Activated CD4-positive, alpha-beta T cell treated with anti-CD3 and anti-CD28 coated beads for 24 hours (primary cell): ENCODE measurements around the gene MGAT5B.
A peak's percentile ranks its signal among the peaks of the same experiment; 100 is the strongest.
"Not testable (repeated sequence)": the region's sequence is repeated elsewhere in the genome, so short reads cannot be mapped to it uniquely, and the experiment has no call there.

ENCODE experiments used
- DNase-seq, 2 donors: peaks; one replicate each; pipeline ENCODE4 v3.0.0-alpha.2; 2020; ENCODE audit warnings: low read depth in 2 of 2

The MGAT5B gene

GRCh38 chr17:76848670-76849069 is 19.5 kb upstream of the MGAT5B start:
- DNase-seq = no peak

- DNase-seq = not testable (repeated sequence)
Measured at GRCh38 chr17:76849160-76849559, 19.0 kb upstream of the MGAT5B start.

GRCh38 chr17:76852843-76853242 is 15.4 kb upstream of the MGAT5B start:
- no peak for DNase-seq

- DNase-seq = no peak
Measured at GRCh38 chr17:76855105-76855504, 13.1 kb upstream of the MGAT5B start.

- no peak for DNase-seq
Measured at GRCh38 chr17:76862079-76862478, 6.1 kb upstream of the MGAT5B start.

- no peak for DNase-seq
Measured at GRCh38 chr17:76862494-76862893, 5.7 kb upstream of the MGAT5B start.

GRCh38 chr17:76864024-76864423 is 4.2 kb upstream of the MGAT5B start:
- no peak for DNase-seq

- no peak for DNase-seq
Measured at GRCh38 chr17:76865174-76865573, 3.0 kb upstream of the MGAT5B start.

- no peak for DNase-seq
Measured at GRCh38 chr17:76866203-76866602, 2.0 kb upstream of the MGAT5B start.

- no peak for DNase-seq
Measured at GRCh38 chr17:76866774-76867577, 1.2 kb upstream of the MGAT5B start.

- DNase-seq = no peak
Measured at GRCh38 chr17:76867578-76868175, 527 bp upstream of the MGAT5B start.

GRCh38 chr17:76868669-76869495 is 678 bp downstream of the MGAT5B start:
- peak in 1 of 2 donors; percentile 15 for DNase-seq

GRCh38 chr17:76869496-76870376 is 1.5 kb downstream of the MGAT5B start:
- DNase-seq = no peak

- DNase-seq = no peak
Measured at GRCh38 chr17:76870377-76870714, 2.1 kb downstream of the MGAT5B start.

GRCh38 chr17:76871668-76872067 is 3.5 kb downstream of the MGAT5B start:
- no peak for DNase-seq

GRCh38 chr17:76872221-76872873 is 4.1 kb downstream of the MGAT5B start:
- no peak for DNase-seq

GRCh38 chr17:76872874-76873221 is 4.6 kb downstream of the MGAT5B start:
- no peak for DNase-seq

GRCh38 chr17:76873856-76874255 is 5.7 kb downstream of the MGAT5B start:
- DNase-seq = no peak

GRCh38 chr17:76877437-76877836 is 9.2 kb downstream of the MGAT5B start:
- DNase-seq = no peak

GRCh38 chr17:76878568-76878967 is 10.4 kb downstream of the MGAT5B start:
- no peak for DNase-seq

GRCh38 chr17:76879254-76879653 is 11.1 kb downstream of the MGAT5B start:
- DNase-seq = no peak
